NOMO-1 treated with DMSO at 0.1 percent for 48 hours (cell line): ENCODE measurements around the gene ITGB1BP1.

Experiments used
- DNase-seq: peaks from one replicate; lab custom pipeline; 2025; ENCODE audit not compliant: unreplicated experiment; lab: John Stamatoyannopoulos, UW

The ITGB1BP1 gene, protein sequence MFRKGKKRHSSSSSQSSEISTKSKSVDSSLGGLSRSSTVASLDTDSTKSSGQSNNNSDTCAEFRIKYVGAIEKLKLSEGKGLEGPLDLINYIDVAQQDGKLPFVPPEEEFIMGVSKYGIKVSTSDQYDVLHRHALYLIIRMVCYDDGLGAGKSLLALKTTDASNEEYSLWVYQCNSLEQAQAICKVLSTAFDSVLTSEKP

DNA sequence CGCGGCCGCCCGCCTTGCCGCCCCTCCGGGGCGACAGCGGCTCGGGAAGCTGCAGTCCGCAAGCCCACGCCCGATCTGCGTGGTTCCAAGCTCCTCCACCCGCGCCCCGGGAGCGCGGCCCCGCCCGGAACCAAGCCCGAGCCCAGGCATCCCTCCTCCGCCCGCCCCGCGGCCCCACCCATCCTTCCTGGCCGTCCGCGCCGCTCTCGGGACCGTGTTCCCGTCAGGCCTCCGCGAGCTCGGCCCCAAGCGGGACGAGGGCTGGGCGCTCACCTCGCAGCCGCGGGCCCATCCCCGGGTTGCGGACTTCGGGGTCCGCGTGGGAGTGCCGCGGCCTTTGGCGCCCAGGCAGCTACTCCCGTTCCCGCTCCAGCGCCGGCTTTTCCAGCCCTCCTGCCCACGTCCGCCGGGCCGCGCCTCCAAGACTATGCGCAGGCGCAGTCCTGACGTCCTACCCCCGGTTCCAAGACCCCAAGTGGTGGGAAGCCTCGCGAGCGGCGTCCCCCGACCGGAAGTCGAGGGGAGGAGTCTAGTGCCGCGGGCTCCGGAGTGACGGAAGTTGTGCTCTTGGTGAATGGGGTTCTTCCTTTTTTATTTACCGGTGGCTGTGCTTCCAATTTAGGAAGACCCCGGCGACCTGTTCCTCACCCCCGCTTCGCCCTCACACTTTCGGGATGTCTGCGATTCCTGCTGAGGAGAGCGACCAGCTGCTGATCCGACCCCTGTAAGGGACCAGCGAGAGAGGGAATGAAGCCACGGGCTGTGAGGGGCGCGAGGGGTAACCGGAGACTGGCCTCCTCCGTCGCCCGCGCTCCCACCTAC, at the start of gene ITGB1BP1, which contains the start of gene CPSF3:
Gene ITGB1BP1, minus strand, starts transcription at position 429 of the 822 bp plus-strand sequence. CDS start 4,831 bp downstream, outside the sequence.
Gene CPSF3, plus strand, starts transcription at position 555 of the 822 bp plus-strand sequence. Its CDS starts 120 bp downstream, at position 675.
- peak; percentile 96 for DNase-seq

DNA sequence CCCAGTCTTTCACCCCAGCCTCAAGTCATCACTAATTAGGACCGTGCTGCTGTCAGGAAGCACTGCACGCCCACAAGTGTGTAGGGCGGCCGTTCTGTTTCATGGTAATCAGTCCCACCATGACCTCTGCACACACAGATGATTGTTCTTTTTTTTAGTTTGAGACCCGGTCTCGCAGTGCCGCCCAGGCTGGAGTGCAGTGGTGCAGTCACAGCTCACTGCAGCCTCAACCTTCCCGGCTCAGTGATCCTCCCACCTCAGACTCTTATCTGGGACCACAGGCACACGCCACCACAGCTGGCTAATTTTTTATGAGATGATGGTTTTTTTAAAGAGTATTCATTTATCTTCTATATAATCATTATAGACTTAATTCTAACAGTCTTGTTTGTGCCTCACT, 49.2 kb upstream of the ITGB1BP1 start:
- DNase-seq, result no peak

DNA sequence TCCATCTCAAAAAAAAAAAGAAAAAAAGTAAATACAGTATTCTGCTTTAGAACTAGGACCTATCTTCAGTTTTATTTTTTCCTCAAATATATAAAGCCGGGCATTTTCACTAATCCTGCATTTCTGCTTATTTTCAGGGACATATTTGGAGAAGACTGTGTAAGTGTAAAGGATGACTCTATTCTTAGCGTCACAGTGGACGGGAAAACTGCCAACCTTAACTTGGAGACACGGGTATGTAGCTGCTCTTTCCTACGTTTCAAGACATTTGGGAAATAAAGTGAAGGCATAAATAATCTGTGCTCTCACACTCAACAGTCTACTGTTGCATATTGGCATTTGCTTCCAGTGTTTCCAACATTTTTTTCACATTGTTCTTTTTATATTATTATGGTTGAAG, 47.9 kb upstream of the ITGB1BP1 start:
- DNase-seq, result no peak

DNA sequence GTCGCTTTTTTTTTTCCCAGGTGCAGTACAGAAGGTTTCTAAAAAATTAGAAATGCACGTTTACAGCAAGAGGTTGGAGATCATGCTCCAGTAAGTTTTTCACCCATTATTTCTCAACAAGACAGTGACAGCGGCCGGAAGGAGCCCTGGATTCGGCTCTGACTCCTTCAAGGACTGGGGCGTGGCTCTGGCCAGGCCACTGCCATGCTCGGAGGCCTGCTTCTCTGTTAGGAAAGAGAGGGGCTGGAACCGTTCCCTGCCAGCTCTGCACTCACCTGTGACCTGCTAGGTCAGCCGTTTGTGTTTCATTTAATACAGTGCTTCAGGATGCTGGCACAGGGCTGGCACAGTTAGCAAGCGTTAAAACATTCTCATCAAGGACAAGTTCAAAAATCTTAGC, 44.4 kb upstream of the ITGB1BP1 start:
- DNase-seq, result no peak

DNA sequence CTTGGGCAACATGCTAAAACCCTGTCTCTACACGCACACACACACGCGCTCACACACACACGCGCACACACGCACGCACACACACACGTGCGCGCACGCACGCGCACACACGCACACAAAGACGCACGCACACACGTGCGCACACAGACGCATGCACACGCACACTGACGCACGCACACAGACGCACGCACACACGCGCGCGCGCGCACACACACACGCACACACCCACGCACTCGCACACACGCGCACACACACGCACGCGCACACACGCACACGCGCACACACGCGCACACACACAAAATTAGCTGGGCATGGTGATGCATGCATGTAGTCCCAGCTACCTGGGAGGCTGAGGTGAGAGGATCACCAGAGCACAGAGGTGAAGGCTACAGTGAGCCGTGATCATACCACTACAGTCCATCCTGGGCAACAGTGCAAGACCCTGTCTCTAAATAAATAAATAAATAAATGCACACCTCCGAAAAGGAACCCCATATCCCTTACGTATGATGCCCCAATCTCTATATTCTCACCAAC, 42.9 kb upstream of the ITGB1BP1 start:
- no peak for DNase-seq

DNA sequence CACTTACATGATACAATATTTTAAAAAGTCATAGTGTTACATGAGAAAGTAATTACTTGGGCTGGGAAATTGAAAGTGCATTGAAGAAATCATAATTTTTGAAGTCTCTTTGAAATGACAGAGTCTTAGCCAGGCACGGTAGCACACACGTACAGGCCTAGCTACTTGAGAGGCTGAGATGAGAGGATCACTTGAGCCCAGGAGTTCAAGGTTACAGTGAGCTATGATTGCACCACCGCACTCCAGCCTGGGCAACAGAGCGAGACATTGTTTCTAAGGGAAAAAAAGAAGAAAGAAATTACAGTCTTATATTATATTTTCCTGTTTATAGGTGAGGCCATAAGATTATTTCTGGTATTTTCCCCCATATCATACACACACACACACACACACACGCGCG, 41.8 kb upstream of the ITGB1BP1 start:
- no peak for DNase-seq

DNA sequence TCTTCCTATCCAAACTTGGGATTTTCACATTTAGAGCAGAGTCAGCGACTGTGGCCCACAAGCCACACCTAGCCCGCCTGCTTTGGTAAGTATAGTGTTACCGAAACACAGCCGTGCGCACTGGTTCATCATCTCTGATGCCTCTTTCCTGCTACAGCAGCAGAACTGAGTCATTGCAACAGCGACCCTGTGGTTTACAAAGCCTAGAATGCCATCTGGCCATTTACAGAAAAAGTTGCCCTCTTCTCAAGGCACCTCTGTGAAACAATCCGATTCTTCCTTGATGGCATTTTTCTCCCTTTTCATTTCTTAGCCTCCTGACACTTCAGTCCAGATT, 40.3 kb upstream of the ITGB1BP1 start:
- peak; percentile 39 for DNase-seq

DNA sequence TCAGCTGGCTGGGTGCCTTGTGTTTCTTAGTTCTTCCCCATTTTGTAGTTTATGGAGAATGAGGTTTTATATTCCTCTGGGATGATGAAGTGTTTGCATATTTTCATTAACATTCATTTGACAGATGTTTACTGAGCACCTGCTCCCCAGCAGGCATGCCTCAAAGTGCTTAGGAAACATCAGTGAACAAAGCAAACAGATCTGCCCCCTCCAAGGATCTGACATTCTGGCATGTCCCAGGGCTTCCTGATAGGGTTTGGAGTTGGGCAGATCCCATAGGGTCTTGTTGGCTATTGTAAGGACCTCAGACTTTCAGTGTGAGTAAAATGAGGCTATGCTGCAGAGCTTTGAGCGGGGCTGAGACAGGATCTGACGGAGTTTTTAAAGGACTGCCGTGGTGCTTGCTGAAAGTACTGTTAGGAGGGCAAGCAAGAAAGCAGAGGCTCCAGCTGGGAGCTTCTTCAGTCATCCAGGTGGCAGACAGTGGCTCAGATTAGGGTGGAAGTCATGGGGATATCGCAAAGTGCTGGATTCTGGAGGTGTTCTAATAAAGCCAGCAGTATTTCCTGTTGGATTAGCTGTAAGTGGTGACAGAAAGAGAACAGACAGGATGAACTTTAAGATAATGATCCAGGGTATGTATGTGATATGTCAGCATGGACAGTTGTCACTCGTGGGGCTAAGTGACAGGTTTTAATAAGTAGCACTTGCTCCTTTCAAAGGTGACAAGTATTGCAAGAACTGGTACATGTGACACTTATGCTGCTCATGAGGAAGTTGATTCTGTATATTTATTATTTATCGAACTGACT, 39.8 kb upstream of the ITGB1BP1 start:
- no peak for DNase-seq

DNA sequence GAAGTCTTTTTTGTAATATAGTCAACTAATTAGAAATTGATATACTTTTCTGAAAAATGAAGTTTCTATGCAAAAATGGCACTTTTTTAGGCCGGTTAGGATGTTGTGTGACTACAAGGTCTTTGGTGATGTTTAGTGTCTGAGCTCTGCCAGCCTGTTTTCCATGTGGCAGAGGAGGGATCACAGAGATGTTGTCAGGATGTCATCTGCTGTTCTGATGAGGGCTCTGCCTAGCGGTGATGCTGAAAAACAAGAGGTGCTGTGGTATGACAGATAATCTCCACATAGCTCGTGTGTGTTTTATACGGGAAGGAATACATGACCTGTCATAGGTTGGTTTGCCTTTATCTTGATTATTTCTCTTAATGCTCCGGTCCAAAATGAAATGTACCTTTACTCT, 39.0 kb upstream of the ITGB1BP1 start:
- DNase-seq, result no peak

DNA sequence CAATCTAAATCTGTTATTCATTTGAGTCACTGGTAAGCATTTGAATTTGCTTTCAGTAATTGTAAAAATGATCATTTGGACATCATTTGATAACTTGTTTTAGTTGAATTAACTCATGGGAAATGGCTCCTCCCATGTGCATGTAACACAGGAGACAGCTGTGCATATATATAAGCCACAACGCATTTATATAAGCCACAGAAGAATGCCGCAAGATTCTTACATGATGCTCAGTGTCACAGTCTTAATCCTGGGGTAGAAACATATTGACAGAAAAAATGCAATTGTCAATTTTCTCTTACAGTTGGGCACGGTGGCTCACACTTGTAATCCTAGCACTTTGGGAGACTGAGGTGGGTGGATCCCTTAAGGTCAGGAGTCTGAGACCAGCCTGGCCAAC, 37.8 kb upstream of the ITGB1BP1 start:
- no peak for DNase-seq

DNA sequence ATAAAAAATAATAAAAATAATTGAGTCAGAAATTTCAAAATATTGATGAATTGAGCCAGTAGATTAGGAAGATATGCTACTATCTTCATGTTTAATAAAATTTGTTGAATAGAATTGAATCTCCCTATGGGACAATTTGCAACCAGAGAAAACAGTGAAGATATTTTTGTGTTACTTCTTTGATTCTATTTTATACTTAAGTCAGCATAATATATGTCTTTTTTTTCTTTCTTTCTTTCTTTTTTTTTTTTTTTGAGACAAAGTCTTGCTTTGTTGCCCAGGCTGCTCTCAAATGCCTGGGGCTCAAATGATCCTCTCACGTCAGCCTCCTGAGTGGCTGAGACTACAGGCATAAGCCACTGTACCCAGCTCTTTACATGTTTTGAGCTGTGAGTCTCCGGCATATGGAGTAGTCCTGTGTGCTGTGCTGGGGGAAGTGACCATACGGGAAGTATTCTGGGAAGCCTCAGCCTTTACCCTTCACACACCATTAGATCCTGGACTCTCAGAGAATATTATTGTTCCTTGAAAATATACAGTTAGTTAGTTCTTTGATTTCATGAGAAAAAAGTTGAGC, 37.2 kb upstream of the ITGB1BP1 start:
- no peak for DNase-seq

DNA sequence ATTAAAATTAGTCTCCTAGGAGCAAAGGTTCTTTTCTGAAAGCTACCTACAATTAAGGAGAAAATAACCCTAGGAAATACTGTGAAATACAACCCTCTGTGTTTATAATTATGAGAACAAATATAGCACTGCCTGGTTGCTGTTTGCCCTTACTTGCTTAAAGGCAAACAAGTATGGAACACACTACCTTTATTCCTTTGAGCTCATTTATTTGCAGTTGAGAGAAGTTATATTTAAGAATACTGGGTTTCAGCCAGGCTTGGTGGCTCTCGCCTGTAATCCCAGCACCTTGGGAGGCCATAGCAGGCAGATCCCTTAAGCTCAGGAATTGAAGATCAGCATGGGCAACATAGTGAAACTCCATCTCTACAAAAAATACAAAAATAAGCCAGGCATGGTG, 27.9 kb upstream of the ITGB1BP1 start:
- DNase-seq, result no peak

DNA sequence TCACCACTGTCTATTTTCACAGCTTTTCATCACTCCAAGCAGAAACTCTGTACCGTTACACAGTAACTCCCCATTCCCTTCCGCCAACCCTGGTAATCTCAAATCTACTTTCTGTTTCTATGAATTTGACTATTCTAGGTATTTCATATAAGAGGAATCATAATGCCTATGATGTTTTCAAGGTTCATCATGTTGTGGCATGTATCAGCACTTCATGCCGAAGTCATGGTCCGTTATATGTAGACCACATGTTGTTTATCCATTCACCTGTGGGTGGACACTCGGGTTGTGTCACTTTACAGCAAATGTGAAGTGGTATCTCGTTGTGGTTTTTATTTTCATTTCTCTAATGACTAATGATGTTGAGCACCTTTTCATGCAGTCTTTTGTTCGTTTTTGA, 21.8 kb upstream of the ITGB1BP1 start:
- DNase-seq, result no peak

DNA sequence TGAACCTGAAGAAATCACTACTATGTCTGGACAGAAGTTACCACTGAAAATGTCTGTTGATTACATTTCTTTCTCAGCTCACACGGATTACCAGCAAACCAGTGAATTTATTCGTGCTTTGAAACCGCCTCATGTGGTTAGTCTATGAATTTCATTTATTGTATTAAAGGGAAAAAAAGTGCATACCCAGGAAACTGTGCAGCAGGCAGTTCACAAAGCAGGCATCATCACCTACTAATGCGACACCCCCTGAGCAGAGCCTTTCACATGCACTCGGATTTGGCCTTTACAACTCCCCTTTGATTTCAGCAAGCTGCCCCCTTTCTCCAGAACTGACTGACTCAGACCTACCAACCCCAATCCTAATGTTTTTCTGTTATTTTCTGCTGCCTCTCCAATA, 20.2 kb upstream of the ITGB1BP1 start:
- no peak for DNase-seq

DNA sequence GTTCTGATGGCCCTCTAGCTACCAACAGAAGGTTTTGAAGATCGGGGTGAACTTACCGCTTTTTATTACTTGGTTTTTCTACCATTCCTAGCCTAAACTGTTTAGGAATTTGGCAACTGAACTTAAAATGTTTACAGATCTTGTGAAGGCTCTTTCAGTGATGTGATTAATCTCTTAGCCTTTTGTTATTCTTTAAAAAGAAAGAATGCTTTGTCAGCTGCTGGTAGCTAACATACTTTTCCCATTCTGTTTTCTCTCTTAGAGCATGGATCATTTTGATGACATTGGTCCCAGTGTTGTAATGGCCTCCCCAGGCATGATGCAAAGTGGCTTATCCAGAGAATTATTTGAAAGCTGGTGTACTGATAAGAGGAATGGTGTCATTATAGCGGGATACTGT, 18.2 kb upstream of the ITGB1BP1 start:
- no peak for DNase-seq

DNA sequence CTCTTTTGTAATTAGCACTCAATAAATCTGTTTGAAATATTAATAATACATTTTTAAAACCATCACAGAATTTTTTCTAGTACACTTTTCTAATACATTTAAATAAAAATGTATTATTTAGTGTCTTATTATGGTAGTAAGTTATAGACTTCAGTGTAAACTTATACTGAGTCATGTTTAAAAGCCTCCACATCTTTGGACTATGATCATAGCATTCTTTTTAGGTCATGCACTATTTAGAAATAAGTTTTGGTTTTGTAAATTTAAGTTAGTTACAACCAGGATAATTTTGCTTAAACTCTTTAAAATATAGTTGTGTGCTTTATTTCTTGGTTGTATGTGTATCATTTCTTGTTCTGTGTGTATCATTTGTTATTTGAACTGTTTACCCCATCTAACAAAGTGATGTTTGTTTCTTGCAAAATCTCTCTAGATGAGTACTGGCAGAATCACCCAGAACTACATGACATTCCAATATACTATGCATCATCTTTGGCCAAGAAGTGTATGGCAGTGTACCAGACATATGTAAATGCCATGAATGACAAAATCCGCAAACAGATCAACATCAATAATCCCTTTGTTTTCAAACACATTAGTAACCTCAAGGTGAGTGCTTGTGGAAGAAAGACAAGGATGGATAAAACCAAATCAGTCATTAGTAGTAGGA, 16.9 kb upstream of the ITGB1BP1 start:
- no peak for DNase-seq

DNA sequence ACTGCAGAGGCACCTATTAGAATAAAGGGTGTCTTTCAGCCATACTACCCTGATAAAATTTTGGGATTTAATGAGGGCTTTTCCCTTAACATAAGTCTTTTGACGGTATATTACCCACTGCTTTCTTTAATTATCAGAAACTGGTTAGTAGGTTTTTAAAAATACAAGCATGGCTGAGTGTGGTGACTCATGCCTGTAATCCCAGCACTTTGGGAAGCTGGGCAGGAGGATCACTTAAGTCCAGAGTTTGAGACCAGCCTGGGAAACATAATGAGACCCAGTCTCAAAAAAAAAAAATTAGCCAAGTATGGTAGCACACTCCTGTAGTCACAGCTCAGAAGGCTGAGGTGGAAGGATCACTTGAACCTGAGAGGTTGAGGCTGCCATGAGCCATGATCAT, 16.2 kb upstream of the ITGB1BP1 start:
- no peak for DNase-seq

DNA sequence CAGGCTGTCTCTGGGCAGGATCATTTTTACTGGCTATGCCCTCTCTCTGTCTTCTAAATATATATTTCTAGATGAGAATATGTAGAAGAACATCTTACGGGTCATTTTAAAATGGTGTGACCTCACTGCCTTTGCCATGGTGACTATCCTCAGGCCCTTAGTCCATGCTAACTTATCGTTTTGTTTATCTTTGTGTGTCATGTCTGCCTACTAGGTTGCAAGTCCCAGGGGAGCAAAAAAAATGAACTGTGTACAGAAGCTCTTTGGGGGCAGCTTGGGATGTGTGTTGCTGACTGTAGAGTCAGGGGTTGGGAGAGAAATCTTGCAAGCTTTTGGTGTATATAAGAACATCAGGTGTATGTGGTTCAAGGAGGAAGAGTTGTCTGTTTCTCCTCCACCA, 11.2 kb upstream of the ITGB1BP1 start:
- no peak for DNase-seq

DNA sequence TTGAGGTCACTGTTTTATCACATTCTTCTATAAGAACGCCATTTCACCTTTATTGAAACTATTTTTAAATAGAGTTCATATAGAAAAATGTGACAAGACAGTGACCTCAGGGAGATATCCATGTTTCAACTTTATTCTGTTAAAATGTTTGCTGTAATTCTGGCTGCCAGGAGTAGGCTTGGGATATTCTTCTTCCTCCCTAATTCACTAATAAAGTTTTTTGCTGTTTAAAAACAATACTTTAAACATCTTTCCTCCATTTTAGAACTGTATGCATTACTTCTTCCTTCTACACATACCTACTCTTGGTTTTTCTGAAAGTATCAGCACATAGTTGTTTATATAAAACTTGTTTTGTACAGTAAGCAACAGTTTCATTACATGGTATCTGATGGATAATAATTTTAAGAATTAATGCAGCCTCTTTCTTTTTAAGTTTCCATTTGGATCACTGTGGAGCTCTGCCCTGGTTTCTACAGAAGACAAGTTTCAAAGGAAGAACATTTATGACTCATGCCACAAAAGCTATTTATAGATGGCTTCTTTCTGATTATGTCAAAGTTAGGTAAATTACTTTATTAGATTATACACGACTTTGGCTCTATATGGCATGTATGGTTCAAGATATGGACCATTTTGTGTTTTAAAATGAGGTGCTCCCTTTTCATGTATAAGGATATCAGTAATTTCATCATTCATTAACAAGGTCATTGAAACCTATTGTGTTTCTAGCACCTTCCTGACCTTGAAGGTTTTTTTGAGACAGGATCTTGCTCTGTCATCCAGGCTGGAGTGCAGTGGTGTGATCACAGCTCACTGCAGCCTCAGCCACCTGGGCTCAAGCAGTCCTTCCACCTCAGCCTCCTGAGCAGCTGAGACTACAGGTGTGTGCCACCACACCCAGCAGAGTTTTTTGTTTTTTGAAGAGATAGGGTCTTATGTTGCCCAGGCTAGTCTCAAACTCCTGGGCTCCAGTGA, 7.3 kb upstream of the ITGB1BP1 start:
- no peak for DNase-seq
